GM19099 (cell line): Measurements from ENCODE around the gene VPREB3.

Experiments used
- POLR2A ChIP-seq: IDR thresholded peaks from 3 replicates; pipeline ENCODE4 v1.6.1; 2011; ENCODE audit warnings: low read depth; ENCODE audit not compliant: insufficient read length; ENCODE audit errors: extremely low read depth

The VPREB3 gene

DNA sequence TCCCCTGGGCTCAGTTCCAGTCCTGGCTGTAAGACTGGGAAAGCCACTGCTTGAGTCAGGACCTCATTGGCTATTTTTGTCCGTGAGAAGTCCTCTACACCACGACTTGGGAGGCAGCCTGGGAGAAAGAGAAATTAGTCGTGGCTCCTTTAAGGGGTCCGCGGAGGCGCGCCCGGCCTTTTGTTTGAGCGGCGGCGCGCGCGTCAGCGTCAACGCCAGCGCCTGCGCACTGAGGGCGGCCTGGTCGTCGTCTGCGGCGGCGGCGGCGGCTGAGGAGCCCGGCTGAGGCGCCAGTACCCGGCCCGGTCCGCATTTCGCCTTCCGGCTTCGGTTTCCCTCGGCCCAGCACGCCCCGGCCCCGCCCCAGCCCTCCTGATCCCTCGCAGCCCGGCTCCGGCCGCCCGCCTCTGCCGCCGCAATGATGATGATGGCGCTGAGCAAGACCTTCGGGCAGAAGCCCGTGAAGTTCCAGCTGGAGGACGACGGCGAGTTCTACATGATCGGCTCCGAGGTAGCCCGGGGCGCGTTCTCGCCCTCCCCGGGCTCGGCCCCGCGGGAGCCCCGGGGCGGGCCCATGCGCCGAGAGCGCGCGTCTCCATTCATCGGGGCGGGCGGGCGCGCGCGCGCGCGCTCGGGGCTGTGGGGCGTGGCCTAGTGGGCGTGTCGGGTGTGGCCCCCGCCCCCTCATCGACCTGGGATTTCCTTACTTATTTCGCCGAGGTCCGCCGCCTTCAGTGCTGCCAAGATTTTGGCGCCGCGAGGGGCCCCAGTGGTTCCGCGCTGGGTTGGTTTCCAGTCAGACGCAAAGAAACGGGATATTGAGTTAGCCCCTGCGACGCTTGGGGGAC is 32.8 kb upstream of the VPREB3 start, which contains the start of gene SMARCB1:
SMARCB1 (plus strand) TSS at position 215 of the 848 bp plus-strand sequence; CDS start at position 419, 204 bp downstream.
- peak; percentile 81 for TF ChIP-seq POLR2A

DNA sequence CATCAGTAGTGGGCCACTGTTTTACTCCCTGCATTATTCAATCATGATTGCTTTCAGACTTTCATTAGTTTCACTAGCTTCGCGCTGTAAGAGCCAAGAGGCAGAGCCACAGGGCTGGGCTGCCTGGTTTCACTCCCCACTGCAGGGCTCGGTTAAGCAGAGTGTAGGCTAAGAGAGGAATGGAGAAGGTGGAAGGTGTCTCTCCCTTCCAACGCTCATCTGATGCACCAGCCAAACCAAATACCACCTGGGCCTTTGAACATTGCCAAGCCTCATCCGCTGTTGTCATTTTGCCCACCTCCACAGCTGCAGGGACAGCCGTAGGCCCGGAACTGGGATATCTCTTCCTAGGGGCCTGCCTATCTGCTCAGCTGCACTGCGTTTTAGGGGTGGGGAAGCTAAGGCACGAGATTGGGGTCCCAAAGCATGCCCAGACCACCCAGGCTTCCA is 32.1 kb upstream of the VPREB3 start:
- TF ChIP-seq POLR2A: no peak

DNA sequence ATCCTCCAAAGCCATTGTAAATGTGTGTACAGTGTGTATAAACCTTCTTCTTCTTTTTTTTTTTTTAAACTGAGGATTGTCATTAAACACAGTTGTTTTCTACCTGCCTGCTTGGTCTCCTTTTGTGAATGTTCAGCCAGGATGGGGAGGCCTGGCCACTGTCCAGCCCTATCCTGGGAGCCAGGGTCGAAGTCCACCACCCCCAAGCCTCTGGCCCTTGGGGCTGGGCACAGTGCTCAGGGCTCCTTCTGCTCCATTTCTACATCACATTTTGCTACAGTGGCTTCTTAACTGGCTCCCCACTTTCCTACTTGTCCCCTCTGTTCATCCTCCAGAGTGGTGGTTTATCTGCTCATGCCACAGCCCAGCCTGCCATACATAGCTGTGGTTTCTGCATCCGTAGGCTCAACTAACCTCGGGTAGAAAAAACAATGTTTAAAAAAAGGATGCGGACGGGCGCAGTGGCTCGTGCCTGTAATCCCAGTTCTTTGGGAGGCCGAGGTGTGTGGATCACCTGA is 30.0 kb upstream of the VPREB3 start:
- TF ChIP-seq POLR2A: no peak

DNA sequence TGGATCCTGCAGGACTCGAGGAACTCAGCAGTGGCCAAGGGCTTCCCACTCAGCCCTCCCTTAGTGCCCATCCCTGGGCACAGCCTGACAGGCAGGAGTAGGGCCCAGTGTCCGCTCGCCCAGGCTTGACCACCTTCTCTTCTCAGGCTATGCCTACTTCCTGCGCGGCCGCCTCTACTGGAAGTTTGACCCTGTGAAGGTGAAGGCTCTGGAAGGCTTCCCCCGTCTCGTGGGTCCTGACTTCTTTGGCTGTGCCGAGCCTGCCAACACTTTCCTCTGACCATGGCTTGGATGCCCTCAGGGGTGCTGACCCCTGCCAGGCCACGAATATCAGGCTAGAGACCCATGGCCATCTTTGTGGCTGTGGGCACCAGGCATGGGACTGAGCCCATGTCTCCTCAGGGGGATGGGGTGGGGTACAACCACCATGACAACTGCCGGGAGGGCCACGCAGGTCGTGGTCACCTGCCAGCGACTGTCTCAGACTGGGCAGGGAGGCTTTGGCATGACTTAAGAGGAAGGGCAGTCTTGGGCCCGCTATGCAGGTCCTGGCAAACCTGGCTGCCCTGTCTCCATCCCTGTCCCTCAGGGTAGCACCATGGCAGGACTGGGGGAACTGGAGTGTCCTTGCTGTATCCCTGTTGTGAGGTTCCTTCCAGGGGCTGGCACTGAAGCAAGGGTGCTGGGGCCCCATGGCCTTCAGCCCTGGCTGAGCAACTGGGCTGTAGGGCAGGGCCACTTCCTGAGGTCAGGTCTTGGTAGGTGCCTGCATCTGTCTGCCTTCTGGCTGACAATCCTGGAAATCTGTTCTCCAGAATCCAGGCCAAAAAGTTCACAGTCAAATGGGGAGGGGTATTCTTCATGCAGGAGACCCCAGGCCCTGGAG is 29.3 kb upstream of the VPREB3 start:
- no peak for TF ChIP-seq POLR2A

DNA sequence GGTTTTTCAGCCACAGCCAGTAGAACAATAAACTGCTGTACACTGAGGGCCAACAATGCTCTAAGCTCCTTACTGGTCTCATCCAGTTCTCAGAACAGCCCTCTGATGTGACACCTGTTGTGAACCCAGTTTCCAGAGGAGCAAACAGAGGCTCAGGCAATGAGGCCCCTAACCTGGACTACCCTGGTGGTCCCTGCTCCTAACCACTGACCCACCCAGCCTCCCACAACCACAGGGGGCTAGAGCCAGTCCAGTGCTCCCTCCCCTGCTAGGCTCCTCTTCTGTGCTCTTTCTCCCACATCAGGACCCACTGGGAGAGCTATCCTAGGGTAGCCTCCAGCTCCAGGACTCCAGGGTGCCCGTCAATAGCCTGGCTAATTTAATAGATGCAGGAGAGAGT is 28.5 kb upstream of the VPREB3 start:
- TF ChIP-seq POLR2A: no peak

DNA sequence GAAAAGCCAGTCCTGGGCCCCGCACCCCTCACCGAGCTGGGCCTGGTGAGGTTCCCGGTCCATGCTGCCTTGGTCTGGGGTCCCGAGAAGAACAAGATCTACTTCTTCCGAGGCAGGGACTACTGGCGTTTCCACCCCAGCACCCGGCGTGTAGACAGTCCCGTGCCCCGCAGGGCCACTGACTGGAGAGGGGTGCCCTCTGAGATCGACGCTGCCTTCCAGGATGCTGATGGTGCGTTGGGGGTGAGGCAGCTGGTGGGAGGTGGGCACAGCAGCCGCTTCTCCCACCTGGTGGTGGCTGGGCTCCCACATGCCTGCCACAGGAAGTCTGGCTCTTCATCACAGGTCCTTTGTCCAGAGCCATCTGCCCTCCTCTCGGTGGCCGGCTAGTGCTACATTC is 28.0 kb upstream of the VPREB3 start:
- TF ChIP-seq POLR2A: no peak

DNA sequence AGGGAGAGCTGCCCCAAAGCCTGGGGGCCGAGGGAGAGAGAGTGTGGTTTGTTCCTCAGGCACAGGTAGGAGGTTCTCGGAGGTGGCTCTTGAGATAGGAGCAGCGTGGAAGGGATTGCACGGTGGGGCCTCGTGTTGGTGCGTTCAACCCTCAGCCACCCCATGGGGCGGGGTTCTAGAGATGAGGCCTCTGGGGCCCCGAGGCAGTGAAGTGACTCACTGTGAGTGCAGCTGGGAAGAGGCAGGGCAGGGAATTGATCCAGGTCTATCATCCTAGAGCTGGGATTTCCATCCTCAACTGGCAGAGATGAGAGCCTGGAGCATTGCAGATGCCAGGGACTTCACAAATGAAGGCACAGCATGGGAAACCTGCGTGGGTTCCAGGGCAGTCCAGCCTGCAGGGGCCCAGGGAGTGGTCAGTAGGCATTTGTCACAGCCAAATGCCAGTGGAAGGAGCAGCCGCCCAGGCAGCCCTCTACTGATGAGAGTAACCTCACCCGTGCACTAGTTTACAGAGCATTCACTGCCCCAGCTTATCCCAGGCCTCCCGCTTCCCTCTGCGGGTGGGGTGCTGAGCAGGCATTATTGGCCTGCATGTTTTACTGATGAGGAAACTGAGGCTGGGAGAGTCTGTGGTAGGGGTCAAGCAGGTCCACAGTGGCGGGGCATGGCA is 27.4 kb upstream of the VPREB3 start:
- TF ChIP-seq POLR2A: no peak

DNA sequence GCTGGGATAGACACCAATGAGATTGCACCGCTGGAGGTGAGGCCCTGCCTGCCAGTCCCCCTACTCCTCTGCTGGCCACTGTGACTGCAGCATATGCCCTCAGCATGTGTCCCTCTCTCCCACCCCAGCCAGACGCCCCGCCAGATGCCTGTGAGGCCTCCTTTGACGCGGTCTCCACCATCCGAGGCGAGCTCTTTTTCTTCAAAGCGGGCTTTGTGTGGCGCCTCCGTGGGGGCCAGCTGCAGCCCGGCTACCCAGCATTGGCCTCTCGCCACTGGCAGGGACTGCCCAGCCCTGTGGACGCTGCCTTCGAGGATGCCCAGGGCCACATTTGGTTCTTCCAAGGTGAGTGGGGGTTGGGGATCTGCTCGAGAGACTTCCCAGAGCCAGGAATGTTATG is 26.8 kb upstream of the VPREB3 start:
- no peak for TF ChIP-seq POLR2A

DNA sequence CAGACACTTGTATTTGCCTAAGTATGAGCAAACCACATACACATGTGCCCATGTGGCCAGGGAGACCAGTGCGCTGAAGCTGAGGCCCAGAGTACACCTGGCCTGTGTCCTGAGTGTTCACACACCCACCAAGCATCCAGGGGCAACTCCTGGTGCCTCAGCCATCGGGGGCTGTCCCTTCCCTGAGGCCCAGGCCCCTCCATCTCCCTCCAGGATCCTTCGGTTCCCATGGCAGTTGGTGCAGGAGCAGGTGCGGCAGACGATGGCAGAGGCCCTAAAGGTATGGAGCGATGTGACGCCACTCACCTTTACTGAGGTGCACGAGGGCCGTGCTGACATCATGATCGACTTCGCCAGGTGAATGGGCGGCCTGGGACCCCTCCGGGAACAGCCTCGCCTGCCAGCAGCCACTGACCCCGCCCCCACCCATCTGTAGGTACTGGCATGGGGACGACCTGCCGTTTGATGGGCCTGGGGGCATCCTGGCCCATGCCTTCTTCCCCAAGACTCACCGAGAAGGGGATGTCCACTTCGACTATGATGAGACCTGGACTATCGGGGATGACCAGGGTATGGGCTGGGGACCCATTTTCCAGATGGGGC is 26.0 kb upstream of the VPREB3 start:
- no peak for TF ChIP-seq POLR2A

DNA sequence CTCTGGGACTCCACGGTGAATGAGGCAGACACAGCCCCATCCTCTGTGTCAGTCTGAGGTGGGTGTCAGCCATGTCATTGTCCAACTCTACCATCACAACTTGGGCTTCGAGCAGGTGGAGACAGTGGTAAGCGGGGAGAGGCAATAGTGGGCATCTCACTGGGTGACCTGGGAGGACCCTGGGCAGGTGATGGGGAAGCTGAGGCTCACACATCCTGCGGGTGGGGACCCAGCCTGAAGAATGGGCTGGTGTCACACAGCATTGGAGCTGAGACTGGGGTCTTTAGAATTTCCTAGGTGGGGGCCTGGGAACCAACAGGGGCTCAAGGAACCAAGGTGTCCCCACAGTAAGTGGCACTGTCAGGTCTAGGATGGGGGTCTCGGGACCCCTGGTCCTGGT is 25.5 kb upstream of the VPREB3 start:
- no peak for TF ChIP-seq POLR2A

DNA sequence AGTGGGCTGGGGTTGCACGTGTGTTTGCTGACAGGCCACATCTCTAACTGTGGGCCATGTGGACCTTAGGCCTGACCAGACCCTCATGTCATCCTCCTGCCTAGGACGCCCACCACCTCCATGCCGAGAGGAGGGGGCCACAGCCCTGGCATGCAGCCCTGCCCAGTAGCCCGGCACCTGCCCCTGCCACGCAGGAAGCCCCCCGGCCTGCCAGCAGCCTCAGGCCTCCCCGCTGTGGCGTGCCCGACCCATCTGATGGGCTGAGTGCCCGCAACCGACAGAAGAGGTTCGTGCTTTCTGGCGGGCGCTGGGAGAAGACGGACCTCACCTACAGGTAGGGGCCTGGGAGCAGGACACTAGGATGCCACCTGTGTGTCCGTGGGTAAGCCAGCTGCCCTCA is 24.9 kb upstream of the VPREB3 start:
- TF ChIP-seq POLR2A: no peak

DNA sequence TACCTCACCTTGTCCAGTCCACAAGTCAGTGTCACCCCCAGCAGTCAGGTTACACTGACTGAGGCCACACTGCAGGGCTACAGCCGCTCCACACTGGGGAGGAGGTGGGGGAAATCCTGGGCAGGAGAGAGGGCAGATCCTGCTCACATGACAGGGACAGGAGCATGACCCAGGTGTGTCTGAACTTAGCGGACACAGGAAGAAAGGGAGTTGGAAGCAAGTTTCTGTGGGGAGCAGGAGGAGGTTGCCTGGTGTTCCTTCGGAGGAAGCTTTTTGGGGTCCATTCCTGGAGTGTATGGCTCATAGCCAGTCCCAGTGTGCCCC is 24.3 kb upstream of the VPREB3 start:
- TF ChIP-seq POLR2A: no peak

DNA sequence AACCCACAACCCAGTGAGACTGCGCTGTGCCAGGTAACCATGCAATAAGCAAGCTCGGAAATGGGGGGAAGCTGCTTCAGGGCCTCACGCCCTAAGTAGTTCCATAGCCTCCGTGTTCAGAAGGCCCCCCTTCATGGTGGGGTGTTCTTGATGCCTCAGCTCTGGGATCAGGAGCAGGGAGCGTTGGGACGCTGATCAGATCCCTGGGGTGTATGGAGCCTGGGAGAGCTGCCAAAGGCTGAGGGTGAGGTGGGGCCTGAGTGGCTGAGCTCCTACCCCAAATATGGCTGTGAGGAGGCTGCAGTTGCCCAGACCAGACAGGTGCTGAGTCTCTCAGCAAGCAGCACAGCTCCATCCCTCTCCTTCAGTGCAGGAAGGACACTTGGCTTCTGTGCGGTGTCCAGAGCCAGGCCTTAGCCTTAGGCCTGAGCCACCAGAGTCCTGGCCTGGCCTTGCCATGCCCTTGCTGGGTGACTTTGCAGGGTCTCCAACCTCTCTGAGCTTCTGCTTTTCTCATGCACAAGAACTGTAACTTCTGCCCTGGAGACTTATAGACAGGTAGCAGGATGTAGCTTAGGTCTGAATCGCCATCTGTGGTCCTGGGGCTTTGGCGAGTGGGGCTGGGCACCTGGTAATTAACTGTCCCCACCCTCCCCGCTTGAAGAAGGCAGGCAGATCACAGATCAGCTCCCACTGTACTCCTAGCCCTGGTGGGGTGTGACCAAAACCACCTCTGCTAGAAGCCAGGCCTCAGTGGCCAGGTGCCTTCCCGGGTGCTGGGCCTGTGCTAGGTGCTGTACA is 23.8 kb upstream of the VPREB3 start:
- TF ChIP-seq POLR2A: no peak
